GM19025 (cell line): ENCODE data around the gene C3orf52.
"Not testable (repeated sequence)": the region's sequence is repeated elsewhere in the genome, so short reads cannot be mapped to it uniquely, and the experiment has no call there.

Source experiments
- ATAC-seq: cut with Tn5 transposase; IDR thresholded peaks from one replicate; pipeline ENCODE4 v1.9.1; 2021; ENCODE audit warnings: mild to moderate bottlenecking, low read depth, moderate library complexity; ENCODE audit not compliant: unreplicated experiment

C3orf52 gene, protein sequence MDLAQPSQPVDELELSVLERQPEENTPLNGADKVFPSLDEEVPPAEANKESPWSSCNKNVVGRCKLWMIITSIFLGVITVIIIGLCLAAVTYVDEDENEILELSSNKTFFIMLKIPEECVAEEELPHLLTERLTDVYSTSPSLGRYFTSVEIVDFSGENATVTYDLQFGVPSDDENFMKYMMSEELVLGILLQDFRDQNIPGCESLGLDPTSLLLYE

GRCh38 chr3:112086076-112086854 lies at the start of gene C3orf52:
Gene C3orf52, plus strand, starts transcription at chr3:112086389. Its CDS starts 19 bp downstream, at chr3:112086408.
- ATAC-seq, result peak; percentile 95

DNA sequence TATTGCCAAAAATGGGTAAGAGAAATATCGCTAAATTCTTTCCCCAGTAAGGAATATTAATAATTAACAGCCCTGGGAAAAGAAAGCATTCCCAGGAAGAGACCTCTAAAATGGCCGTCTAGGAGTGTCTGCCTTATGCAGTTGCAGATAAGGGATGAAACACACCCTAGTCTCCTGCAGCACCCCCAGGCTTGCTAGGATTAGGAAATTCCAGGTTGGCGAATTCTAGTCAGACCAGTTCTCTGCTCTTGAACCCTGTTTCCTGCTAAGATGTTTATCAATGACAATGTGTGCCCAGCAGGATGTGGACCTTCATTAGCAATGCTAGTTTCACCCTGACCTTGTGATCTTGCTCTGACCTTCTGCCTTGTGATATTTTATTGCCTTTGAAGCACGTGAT lies 49.0 kb upstream of the C3orf52 start:
- not testable (repeated sequence) for ATAC-seq

- ATAC-seq, result no peak
Observed at GRCh38 chr3:112038863-112039262, 47.3 kb upstream of the C3orf52 start.

- no peak for ATAC-seq
Observed at GRCh38 chr3:112041321-112041720, 44.9 kb upstream of the C3orf52 start.

DNA sequence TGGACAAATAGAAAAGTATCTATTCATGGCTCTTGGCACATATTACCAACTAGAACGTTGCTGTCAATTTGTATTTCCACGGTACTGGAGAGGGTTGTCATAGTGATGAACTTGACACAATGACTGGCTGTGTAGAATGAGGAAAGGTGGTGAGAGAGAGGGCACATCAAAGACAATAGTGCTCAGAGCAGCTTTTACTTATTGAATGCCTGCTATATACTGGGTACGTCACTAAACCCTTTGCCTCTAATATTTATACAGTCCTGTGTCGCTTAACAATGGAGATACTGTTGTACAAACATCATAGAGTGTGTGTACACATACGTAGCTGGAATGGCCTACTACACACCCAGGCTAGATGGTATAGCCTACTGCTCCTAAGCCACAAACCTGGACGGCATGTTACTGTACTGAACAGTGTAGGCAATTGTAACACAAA lies 43.3 kb upstream of the C3orf52 start:
- no peak for ATAC-seq

GRCh38 chr3:112043621-112044201 lies 42.5 kb upstream of the C3orf52 start:
- peak; percentile 88 for ATAC-seq

DNA sequence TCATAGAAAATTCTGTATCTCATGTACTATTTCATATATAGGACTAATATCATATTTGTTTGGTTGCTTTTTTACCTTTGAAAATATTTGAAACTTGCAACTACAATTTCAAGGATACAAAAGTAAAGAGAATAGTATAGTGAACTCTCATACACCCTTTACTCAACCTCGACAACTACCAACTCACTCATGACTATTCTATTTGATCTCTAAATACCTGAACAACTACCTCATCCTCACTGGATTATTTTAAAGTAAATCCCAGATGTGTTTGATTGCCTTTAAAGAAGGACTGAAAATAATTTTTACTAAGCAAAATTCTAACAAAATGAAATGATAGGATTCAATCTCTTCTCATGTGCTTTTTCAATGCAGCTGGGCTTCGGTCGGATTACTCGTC lies 39.6 kb upstream of the C3orf52 start:
- ATAC-seq, result no peak

DNA sequence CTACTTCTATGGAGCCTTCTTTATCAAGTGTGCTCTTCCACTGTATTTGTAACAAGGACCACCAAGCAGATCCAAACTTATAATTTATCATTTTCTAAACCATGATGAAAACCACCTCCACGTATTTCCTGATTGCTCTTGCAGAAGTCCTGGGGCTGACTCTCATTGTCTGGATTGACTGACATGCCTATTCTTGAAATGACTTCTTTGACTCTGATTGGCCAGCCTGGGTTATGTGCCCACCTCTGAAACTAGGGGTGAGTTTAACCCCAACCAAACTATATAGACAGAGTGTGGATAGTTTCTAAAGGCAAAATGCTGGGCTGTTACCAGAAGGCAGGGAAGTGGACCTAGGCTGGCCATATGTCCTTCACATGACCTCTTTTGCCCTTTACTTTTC lies 38.9 kb upstream of the C3orf52 start:
- no peak for ATAC-seq

GRCh38 chr3:112048911-112049310 lies 37.3 kb upstream of the C3orf52 start:
- ATAC-seq, result no peak

GRCh38 chr3:112053229-112053628 lies 33.0 kb upstream of the C3orf52 start:
- no peak for ATAC-seq

GRCh38 chr3:112056451-112056929 lies 29.7 kb upstream of the C3orf52 start:
- no peak for ATAC-seq

GRCh38 chr3:112059497-112059896 lies 26.7 kb upstream of the C3orf52 start:
- no peak for ATAC-seq

DNA sequence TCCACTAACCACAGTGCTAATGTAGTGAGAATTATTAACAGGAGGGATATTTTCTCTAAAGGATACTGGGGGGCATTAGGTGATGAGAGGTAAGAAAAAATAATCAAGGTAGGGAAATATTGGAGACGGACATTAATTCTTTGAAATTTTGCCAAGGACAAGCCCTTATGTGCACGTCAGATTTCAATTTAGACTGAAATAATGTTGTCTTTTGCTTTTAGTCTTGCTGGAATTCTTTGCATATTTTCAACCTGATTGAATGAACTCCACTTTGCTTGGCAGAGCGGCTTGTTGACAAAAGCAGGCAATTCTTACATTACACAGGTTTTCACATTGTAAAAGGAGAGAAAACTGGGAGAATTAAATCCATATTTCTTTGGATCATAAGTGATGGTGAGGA lies 25.0 kb upstream of the C3orf52 start:
- no peak for ATAC-seq

GRCh38 chr3:112072387-112073060 lies 13.7 kb upstream of the C3orf52 start:
- ATAC-seq, result not testable (repeated sequence)

GRCh38 chr3:112074006-112074405 lies 12.2 kb upstream of the C3orf52 start:
- no peak for ATAC-seq

GRCh38 chr3:112074616-112075497 lies 11.3 kb upstream of the C3orf52 start:
- ATAC-seq, result peak; percentile 78

- ATAC-seq, result no peak
Observed at GRCh38 chr3:112078125-112079083, 7.8 kb upstream of the C3orf52 start.

GRCh38 chr3:112083239-112083638 lies 3.0 kb upstream of the C3orf52 start:
- no peak for ATAC-seq
